RWPE2 (cell line): Measurements from ENCODE around the gene SLC35D1.

Experiments
- ATAC-seq: fragments of 200-7000 bp; cut with Tn5 transposase; 3 replicates; pipeline ENCODE4 v1.9.1; 2021; ENCODE audit warnings: low read depth
- DNase-seq: peaks from one replicate; pipeline ENCODE4 v3.0.0-alpha.2; 2020; ENCODE audit warnings: low spot score
- H3K27ac ChIP-seq: fragments of 450-650 bp; 2 replicates; pipeline ENCODE4 v1.5.1; 2017; ENCODE audit warnings: mild to moderate bottlenecking; ENCODE audit not compliant: poor library complexity, severe bottlenecking
- H3K27me3 ChIP-seq: fragments of 250-450 bp; sonication (Bioruptor Pico); 2 replicates; pipeline ENCODE4 v1.5.1; 2021; ENCODE audit warnings: mild to moderate bottlenecking, moderate library complexity; ENCODE audit not compliant: insufficient read depth, poor library complexity, severe bottlenecking
- H3K36me3 ChIP-seq: fragments of 250-450 bp; sonication (Bioruptor Pico); 2 replicates; pipeline ENCODE4 v1.5.1; 2020; ENCODE audit warnings: low read depth, mild to moderate bottlenecking, moderate library complexity
- H3K4me1 ChIP-seq: fragments of 250-450 bp; sonication (Bioruptor Pico); 2 replicates; pipeline ENCODE4 v1.5.1; 2021; ENCODE audit warnings: mild to moderate bottlenecking, moderate library complexity; ENCODE audit not compliant: insufficient read depth, poor library complexity, severe bottlenecking
- H3K4me3 ChIP-seq: fragments of 250-450 bp; sonication (Bioruptor Pico); 2 replicates; pipeline ENCODE4 v1.5.1; 2021; ENCODE audit warnings: mild to moderate bottlenecking, moderate library complexity; ENCODE audit not compliant: severe bottlenecking
- H3K9me3 ChIP-seq: fragments of 250-450 bp; sonication (Bioruptor Pico); 2 replicates; pipeline ENCODE4 v1.5.1; 2021; ENCODE audit warnings: mild to moderate bottlenecking, moderate library complexity; ENCODE audit not compliant: severe bottlenecking
- CTCF ChIP-seq: fragments of 450-650 bp; IDR thresholded peaks from one replicate; pipeline ENCODE4 v1.5.1; 2017; ENCODE audit warnings: mild to moderate bottlenecking, moderate library complexity; ENCODE audit not compliant: poor library complexity, severe bottlenecking

Gene SLC35D1

GRCh38 chr1:67060811-67061218, 6.9 kb upstream of the SLC35D1 start:
- TF ChIP-seq CTCF, result no peak
- no peaks in the 10 kb centered on the region for H3K9me3 ChIP-seq
- ATAC-seq (peak; percentile 93), DNase-seq (peak; percentile 69)
- no peak overlapping the region for H3K4me3 ChIP-seq
- no peak overlapping the region for H3K27ac ChIP-seq
- H3K27me3 ChIP-seq, result no peaks in the 10 kb centered on the region
- peaks cover 16% of the 10 kb centered on the region for H3K4me1 ChIP-seq
- H3K36me3 ChIP-seq, result no peaks in the 10 kb centered on the region

GRCh38 chr1:67059346-67059745, 5.4 kb upstream of the SLC35D1 start:
- H3K27me3 ChIP-seq, result no peaks in the 10 kb centered on the region
- DNase-seq (no peak), ATAC-seq (0 out of 3 replicates have a peak, but pooled peaks have one; percentile 15)
- peaks cover 16% of the 10 kb centered on the region for H3K4me1 ChIP-seq
- no peaks in the 10 kb centered on the region for H3K36me3 ChIP-seq
- no peaks in the 10 kb centered on the region for H3K9me3 ChIP-seq
- no peak overlapping the region for H3K4me3 ChIP-seq
- TF ChIP-seq CTCF, result no peak
- no peak overlapping the region for H3K27ac ChIP-seq

- Histone ChIP-seq H3K4me3 (no peak overlapping the region), H3K4me1 (peaks cover 16% of the 10 kb centered on the region), H3K9me3 (no peaks in the 10 kb centered on the region), H3K27ac (no peak overlapping the region), H3K27me3 (no peaks in the 10 kb centered on the region), H3K36me3 (no peaks in the 10 kb centered on the region)
- TF ChIP-seq CTCF, result no peak
- DNase-seq (no peak), ATAC-seq (no peak)
Observed at GRCh38 chr1:67058761-67059160, 4.8 kb upstream of the SLC35D1 start.

- Histone ChIP-seq H3K4me3 (no peak overlapping the region), H3K9me3 (no peaks in the 10 kb centered on the region), H3K27me3 (no peaks in the 10 kb centered on the region), H3K27ac (no peak overlapping the region), H3K36me3 (no peaks in the 10 kb centered on the region), H3K4me1 (peaks cover 16% of the 10 kb centered on the region)
- no peak for TF ChIP-seq CTCF
- DNase-seq (no peak), ATAC-seq (no peak)
Observed at GRCh38 chr1:67058242-67058641, 4.3 kb upstream of the SLC35D1 start.

GRCh38 chr1:67053535-67053784, 488 bp downstream of the SLC35D1 start:
- Histone ChIP-seq H3K27me3 (no peaks in the 10 kb centered on the region), H3K4me3 (peak overlapping the region; percentile 61), H3K36me3 (peaks cover 30% of the 10 kb centered on the region), H3K9me3 (no peaks in the 10 kb centered on the region), H3K4me1 (peaks cover 12% of the 10 kb centered on the region), H3K27ac (peak overlapping the region; percentile 68)
- TF ChIP-seq CTCF, result no peak
- ATAC-seq, result peak; percentile 63
- DNase-seq, result peak; percentile 29
